Stromal cell of bone marrow (primary cell): ENCODE measurements around the gene C11orf52.

Experiments used
- DNase-seq: peaks from one replicate; pipeline ENCODE4 v3.0.0-alpha.2; 2012; ENCODE audit warnings: low read depth

The C11orf52 gene

GRCh38 chr11:111976119-111976766 lies 57.5 kb downstream of the C11orf52 start:
- DNase-seq, result no peak
